GM21423 (cell line): ENCODE measurements around the gene DPAGT1.
"Not testable (repeated sequence)": the region's sequence is repeated elsewhere in the genome, so short reads cannot be mapped to it uniquely, and the experiment has no call there.

Source experiments
- ATAC-seq: cut with Tn5 transposase; IDR thresholded peaks from one replicate; pipeline ENCODE4 v1.9.1; 2021; ENCODE audit warnings: mild to moderate bottlenecking, moderate library complexity; ENCODE audit not compliant: unreplicated experiment

Gene DPAGT1

GRCh38 chr11:119101759-119102423 lies at the start of gene DPAGT1:
TSS of gene DPAGT1 (minus strand) at chr11:119101853. CDS start at chr11:119101655, 198 bp downstream.
- peak; percentile 77 for ATAC-seq

DNA sequence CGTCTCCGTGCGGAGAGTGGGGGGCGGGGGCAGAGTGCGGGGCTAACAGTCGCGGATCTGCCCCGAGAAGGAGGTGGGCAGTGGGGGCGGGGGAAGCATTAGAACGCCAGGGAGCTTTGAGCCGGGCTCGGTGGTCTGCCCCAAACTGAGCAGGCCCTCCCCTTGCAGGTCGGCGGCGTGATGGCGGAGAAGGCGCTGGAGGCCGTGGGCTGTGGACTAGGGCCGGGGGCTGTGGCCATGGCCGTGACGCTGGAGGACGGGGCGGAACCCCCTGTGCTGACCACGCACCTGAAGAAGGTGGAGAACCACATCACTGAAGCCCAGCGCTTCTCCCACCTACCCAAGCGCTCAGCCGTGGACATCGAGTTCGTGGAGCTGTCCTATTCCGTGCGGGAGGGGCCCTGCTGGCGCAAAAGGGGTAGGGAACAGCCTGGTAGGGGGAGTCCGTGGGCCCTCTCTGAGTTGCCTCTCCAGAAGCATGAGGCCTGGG lies 48.2 kb upstream of the DPAGT1 start:
- no peak for ATAC-seq

DNA sequence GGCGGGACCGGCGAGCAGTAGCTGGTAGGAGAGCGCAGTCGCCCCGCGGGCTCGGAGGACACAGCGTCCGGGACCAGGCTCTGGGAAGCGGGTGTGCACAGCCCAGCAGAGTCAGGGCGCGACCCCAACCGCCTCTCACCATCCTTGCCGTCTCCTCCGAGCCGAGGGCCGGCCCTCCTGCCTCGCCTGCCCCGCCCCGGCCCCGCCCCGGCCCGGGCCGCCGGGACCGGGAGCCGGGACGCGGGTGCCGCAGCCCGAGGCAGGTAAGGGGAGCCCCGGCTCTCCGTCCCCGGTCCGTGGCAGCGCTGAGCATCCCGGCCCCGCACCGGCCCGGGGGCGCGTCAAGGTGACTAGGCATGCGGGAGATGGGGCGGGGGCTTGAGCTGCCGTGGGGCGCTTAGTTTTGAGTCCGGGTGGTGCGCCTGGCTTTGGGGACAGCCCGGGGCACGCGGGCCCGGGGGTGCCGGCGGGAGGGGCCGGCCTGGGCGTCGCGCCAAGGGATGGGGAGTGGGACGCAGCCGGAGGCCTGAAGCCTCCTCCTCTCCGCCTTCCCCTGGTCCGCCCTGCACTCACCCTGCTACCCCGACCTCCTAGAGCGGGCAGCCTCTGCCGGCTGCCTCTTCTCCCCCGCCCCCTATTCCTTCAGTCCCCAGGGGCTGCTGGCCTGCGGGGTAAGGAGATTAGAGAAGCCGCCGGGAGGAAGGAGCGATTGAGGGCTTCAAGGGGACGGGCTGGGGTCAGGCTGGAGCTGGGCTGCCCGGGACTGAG lies 47.5 kb upstream of the DPAGT1 start, which contains the start of gene ABCG4:
ABCG4 (plus strand) TSS at position 35 of the 768 bp plus-strand sequence. CDS start 914 bp downstream, outside the sequence.
- ATAC-seq: no peak

- ATAC-seq: no peak
Measured at GRCh38 chr11:119148720-119149017, 47.0 kb upstream of the DPAGT1 start.

- no peak for ATAC-seq
Measured at GRCh38 chr11:119147604-119148333, 46.1 kb upstream of the DPAGT1 start.

- ATAC-seq: no peak
Measured at GRCh38 chr11:119145551-119145950, 43.9 kb upstream of the DPAGT1 start.

DNA sequence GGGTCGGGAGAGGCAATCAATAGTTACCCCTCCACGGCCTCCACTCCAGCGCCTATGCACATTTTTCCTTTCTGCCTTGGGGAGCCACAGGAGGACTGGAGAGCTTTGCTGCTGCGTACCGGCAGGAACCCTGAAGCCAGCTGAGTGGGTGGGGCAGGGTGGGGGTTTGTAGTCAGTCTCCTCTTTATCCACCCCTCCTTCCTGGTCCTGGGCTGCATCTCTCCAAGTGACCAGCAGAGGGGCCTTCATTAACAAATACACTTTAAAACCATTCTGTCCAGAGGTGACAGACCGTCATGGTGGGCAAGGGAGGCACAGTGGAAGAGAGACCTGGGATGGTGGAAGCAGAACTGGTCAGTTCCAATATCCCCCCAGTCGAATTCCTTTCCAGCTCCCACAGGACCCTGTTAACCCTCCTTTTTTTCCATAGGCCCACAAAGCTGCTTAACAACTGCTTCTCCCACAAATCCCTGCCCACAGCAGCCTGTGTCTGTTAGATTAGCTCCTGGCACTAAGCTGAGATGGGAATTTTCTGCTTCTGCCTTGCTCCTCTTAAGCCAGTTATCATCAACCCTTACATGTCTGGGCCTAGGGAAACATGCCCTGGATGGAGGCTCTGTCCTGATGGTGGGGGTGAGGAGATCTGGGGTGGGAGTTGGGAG lies 43.3 kb upstream of the DPAGT1 start:
- ATAC-seq: peak; percentile 53

DNA sequence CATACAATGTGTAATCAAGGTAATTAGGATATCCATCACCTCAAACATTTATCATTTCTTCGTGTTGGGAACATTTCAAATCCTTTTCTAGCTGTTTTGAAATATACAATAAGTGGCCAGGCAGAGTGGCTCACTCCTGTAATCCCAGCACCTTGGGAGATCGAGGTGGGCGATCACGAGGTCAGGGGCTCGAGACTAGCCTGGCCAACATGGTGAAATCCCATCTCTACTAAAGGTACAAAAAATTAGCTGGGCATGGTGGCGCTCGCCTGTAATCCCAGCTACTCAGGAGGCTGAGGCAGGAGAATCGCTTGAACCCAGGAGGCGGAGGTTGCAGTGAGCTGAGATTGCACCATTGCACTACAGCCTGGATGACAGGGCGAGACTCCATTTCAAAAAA lies 37.6 kb upstream of the DPAGT1 start:
- ATAC-seq: not testable (repeated sequence)

DNA sequence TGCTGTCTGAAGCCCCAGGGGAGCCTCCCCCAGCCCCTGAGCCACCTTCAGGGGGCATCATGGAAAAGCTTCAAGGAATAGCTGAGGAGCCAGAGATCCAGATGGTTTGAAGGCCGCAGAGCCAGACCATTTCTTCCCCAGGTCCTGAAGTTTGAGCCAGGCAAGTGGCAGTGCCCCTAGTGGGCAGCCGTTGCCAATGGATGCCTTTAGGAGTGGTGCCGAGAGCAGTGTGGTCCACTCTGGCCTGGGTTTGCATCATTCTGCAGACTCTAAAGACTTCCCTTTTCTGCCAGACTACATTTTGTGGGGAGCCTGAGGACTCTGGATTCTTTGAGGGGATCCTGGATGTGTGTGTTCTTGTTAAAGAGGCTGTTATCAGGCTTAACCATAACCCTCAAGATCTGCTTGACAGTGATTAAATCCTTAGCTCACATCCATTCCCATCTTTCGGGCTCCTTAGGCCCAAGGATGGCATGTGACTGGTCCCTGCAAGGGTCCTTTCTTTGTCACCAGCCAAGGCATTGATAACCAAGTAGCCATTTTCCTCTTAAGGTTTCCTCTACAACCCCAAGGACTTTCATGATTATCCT lies 32.8 kb upstream of the DPAGT1 start:
- ATAC-seq: no peak

- no peak for ATAC-seq
Measured at GRCh38 chr11:119130662-119131061, 29.0 kb upstream of the DPAGT1 start.

GRCh38 chr11:119126675-119127268 lies 25.1 kb upstream of the DPAGT1 start:
- ATAC-seq: no peak

DNA sequence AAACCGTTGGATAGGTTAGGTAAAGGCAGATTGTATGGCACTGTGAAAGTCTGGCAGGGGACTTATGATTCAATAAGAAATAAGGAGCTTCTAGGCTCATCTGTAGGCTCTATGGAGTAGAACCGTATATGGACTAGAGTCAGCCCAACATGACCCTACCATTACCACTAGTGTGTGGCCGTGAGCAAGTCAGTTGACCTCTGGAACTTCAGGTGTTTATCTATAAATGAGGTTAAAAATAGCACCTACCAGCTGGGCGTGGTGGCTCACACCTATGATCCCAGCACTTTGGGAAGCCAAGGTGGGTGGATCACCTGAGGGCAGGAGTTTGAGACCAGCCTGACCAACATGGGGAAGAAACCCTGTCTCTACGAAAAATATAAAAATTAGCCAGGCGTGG lies 24.2 kb upstream of the DPAGT1 start:
- no peak for ATAC-seq

DNA sequence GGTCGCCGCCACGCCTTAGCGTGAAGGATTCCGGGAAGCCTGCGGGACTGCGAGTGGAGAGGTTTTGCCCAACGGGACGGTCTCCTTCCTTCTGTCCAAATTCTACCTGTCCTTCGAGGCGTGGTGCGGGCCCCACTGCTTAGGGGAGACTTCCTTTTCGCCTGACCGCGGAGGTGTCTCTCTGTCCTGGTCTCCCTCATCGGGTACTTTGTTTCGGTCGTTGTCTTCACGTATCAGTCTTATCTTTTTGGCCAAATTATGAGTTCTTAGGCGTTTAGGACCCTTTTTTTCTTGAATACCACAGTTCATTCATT lies 20.1 kb upstream of the DPAGT1 start:
- peak; percentile 6 for ATAC-seq

DNA sequence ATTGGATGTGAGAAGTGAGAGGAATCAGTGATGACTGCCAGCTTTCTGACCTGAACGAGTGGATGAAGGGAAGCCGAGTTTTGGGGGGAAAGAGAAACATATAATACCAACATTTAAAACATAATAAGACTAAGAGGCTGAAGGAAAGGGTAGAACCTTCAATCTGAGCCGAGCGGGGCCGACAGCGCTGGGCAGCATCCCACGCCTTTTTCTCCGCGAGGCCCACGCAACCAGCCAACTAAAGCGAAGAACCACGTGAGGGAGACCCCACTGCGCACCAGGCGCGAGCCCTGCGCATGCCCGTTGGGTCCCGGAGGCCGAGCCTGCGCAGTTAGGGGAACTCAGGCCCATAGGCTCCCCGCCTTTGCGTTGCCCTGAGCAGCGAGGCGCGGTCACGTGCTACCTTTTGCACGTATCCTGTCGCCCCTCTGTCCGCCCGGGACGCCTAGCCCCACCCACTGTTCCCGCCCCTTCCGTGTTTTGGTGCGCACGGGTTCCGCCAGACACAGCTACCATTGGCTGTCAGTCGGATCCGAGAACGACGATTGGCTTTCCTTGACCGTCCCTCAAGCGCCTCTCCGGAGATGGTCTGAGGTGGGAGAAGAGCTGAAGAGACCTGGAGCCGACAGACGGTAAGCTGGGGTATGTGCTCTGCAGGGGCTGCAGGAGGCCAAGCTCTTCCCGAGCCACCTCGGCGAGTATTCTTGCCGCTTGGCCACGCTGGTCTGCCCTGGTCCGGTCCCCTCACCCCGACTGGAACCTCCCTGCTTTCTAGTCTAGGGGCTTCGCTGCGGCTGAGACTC lies 19.6 kb upstream of the DPAGT1 start, which contains the start of gene HINFP:
HINFP (plus strand) TSS at position 573 of the 803 bp plus-strand sequence. CDS start 5,365 bp downstream, outside the sequence.
- peak; percentile 96 for ATAC-seq

DNA sequence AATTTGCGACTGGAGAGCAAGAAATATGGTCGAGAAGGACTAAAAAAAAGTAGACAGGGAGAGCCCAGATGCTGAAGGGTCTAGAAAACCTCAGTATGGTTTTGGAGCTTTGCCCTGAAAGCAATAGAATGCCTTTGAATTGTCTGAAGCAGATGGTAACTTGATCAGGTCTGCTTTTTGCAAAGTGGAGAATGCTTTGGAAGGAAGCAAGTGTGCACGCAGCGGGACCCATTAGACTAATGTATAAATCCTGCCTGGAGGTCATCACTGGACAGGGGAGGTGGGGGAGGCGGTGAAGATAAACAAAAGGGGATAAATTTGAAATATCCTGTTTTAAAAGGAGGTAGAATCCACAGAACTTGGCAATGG lies 19.0 kb upstream of the DPAGT1 start:
- ATAC-seq: no peak

- ATAC-seq: no peak
Measured at GRCh38 chr11:119118946-119119345, 17.3 kb upstream of the DPAGT1 start.

- no peak for ATAC-seq
Measured at GRCh38 chr11:119118227-119118626, 16.6 kb upstream of the DPAGT1 start.

DNA sequence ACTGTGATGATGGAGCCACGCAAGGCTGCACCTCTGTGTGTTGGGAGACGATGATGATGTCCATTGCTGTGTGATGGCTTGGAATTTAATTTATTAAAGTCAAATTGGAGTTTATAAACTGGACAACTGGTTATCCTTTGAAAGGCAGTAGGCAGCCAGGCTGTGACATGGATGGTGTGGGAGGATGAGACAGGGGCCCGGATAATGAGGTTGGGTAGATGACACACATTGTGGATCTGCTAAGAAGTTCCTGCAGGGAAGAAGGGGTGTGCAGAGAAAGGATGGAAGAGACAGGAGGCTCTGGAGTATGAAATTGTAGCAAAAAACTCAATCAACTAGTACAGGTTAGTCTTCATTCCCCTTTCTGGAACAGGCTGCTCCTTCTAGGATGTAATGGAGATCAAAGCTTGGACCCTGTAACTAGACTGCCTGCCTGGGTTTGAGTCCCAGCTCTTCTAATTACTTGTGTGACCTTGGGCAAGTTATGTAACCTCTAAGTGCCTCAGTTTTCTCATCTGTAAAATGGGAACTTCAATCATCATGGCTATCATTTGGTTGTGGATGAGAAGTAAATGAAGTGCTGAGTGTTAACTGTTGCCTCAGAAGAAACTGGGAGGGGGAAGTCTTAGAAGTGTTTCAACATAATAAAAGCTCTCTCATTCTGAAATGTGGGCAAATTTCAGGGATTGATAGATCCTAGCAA lies 15.5 kb upstream of the DPAGT1 start:
- ATAC-seq: no peak

- ATAC-seq: no peak
Measured at GRCh38 chr11:119116601-119117000, 14.9 kb upstream of the DPAGT1 start.
